Large intestine (tissue), 3 donors: ENCODE measurements around the gene ARHGEF18. TPM values are rescaled to one million over a fixed set of nuclear protein-coding genes. Genes with fewer than 3 reads are reported as not detected.
"Not testable (repeated sequence)": the region's sequence is repeated elsewhere in the genome, so short reads cannot be mapped to it uniquely, and the experiment has no call there.

Experiments
- DNase-seq, 2 donors: peaks; one replicate each; pipeline versions ENCODE4 v3.0.0 to v3.0.0-alpha.2; 2013
- H3K27ac ChIP-seq: one replicate; pipeline ENCODE4 v1.5.1; 2013; ENCODE audit warnings: low read length
- H3K27me3 ChIP-seq: 2 replicates; pipeline ENCODE4 v1.6.1; 2013; ENCODE audit warnings: low read length; ENCODE audit not compliant: control insufficient read depth, insufficient read depth
- H3K36me3 ChIP-seq: 2 replicates; pipeline ENCODE4 v1.6.1; 2013; ENCODE audit warnings: low read length; ENCODE audit not compliant: control insufficient read depth, insufficient read depth
- H3K4me1 ChIP-seq: one replicate; pipeline ENCODE4 v1.6.1; 2013; ENCODE audit warnings: low read length; ENCODE audit not compliant: control insufficient read depth, insufficient read depth
- H3K4me3 ChIP-seq: one replicate; pipeline ENCODE4 v1.5.1; 2013; ENCODE audit warnings: low read length
- H3K9me3 ChIP-seq: one replicate; pipeline ENCODE4 v1.6.1; 2013; ENCODE audit warnings: mild to moderate bottlenecking, low read depth, low read length, moderate library complexity; ENCODE audit not compliant: control insufficient read depth
- WGBS: methylation state at CpG from one replicate; pipeline ENCODE4 v1.1.5; 2013; ENCODE audit warnings: low lambda C conversion rate; ENCODE audit not compliant: insufficient coverage; 5-methylcytosine and 5-hydroxymethylcytosine counted together
- polyA plus RNA-seq: library from polyadenylated mRNA; unstranded; fragments of 120-200 nt; gene quantifications from one replicate; pipeline ENCODE4 v1.2.1, GENCODE V29; 2013

The ARHGEF18 gene
- polyA plus RNA-seq, 1 donor = 27.8 TPM

DNA sequence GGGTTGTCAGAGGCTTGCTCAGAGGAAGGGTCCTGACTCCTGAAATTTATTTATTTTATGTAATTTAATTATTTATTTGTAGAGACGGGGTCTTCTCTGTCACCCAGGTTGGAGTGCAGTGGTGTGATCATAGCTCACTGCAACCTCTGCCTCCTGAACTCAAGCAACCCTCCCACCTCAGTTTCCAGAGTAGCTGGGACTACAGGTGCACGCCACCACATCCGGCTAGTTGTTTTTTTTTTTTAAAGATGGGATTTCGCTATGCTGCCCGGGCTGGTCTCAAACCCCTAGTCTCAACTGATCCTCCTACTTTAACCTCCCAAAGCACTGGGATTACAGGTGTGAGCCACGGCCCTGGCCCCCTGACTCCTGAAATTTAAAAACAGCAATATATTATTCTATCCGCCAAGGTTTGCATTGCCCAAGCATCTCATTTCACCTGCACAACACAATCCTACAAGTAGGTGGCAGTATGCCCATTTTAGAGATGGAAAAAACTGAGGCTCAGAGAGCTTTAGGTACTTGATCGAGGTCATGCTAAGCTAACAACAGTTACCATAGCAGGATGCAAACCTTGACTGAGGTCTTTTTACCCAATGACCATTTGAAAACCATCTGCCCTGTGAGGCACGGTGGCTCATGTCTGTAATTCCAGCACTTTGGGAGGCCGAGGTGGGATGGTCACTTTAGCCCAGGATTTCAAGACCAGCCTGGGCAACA, 18.1 kb downstream of the ARHGEF18 start:
- Histone ChIP-seq H3K27ac (no peak overlapping the region), H3K4me3 (no peak overlapping the region), H3K36me3 (no peaks in the 10 kb centered on the region), H3K9me3 (no peaks in the 10 kb centered on the region), H3K27me3 (no peaks in the 10 kb centered on the region), H3K4me1 (no peaks in the 10 kb centered on the region)
- DNase-seq = no peak
- whole genome bisulfite sequencing = no CpG with 5 or more reads among the region's 10 CpGs

DNA sequence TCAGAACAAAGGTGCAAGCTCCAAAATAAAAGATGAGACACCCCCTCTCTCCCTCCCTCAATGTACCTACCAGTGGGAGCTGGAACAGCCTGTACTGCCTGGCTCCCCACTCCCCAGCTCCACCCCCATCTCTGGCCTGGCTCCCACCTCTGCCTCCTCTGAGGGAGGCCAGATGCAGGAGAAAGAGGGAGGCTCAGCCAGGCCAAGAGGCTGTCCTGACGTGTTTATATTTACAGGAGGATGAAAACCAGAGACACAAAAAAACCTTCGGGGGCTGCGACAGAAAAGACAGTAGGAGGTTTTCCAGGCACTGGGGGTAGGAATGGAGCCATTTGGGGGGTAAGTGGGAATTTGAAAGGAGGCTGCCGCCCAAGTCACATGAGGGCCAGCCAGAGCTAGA, 19.7 kb downstream of the ARHGEF18 start:
- peak; percentile 21 to 39 for DNase-seq
- Histone ChIP-seq H3K27ac (peak overlapping the region; percentile 63), H3K27me3 (no peaks in the 10 kb centered on the region), H3K4me3 (no peak overlapping the region), H3K36me3 (no peaks in the 10 kb centered on the region), H3K4me1 (no peaks in the 10 kb centered on the region), H3K9me3 (no peaks in the 10 kb centered on the region)
- 60% methylated on average over 1 of the region's 4 CpGs for WGBS

DNA sequence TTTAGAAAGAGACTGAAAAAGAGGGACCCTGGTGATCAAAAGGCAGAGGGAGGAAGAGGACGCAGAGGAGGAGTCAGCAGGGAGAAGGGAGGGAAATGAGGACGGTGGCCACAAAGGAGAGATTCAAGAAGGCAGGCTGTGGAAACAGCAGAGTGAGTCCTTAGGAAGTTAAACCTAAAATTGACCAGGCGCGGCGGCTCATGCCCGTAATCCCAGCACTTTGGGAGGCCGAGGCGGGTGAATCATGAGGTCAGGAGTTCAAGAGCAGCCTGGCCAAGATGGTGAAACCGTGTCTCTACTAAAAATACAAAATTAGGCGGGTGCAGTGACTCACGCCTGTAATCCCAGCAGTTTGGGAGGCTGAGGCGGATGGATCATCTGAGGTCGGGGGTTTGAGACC, 20.1 kb downstream of the ARHGEF18 start:
- H3K27ac ChIP-seq = peak overlapping the region; percentile 63
- H3K4me3 ChIP-seq, H3K4me1 ChIP-seq, H3K27me3 ChIP-seq, H3K9me3 ChIP-seq, H3K36me3 ChIP-seq, DNase-seq: not testable (repeated sequence)
- WGBS = no CpG with 5 or more reads among the region's 13 CpGs

DNA sequence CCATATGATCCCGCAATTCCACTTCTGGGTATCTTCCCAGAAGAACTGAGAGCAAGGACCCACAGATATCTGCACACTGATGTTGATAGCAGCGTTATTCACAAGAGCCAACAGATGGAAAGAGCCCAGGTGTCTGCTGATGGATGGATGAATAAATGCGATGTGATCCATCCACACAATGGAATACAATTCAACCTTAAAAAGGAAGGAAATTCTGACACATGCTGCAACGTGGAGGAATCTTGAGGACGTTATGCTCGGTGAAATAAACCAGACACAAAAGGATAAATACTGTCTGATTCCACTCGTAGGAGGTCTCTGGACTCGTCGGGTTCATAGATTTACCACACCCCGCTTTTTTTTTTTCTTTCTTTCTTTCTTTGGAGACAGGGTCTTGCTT, 21.8 kb downstream of the ARHGEF18 start:
- WGBS = 79% methylated on average over 4 of the region's 10 CpGs

DNA sequence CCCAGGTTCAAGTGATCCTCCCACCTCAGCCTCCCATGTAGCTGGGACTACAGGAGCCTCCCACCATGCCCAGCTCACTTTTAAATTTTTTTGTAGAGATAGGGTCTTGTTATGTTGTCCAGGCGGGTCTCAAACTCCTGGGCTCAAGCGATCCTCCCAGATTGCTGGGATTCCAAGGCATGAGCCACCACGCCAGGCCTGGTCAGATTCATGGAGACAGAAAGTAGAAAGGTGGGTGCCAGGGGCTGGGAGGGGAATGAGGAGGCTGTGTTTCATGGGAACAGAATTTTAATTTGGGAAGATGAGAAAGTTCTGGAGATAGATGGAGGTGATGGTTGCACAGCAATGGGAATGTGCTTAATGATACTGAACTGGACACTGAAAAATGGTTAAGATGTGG, 22.3 kb downstream of the ARHGEF18 start:
- Histone ChIP-seq H3K4me1 (no peaks in the 10 kb centered on the region), H3K36me3 (no peaks in the 10 kb centered on the region), H3K27ac (peak overlapping the region; percentile 53), H3K4me3 (no peak overlapping the region), H3K27me3 (no peaks in the 10 kb centered on the region), H3K9me3 (no peaks in the 10 kb centered on the region)
- no CpG with 5 or more reads among the region's 3 CpGs for WGBS
- no peak for DNase-seq

More for the DNA sequence above, 21.8 kb downstream of the ARHGEF18 start:
- H3K36me3 ChIP-seq = no peaks in the 10 kb centered on the region
- no peaks in the 10 kb centered on the region for H3K27me3 ChIP-seq
- DNase-seq = no peak
- peak overlapping the region; percentile 53 for H3K27ac ChIP-seq
- no peaks in the 10 kb centered on the region for H3K4me1 ChIP-seq
- H3K4me3 ChIP-seq = no peak overlapping the region
- H3K9me3 ChIP-seq = no peaks in the 10 kb centered on the region

DNA sequence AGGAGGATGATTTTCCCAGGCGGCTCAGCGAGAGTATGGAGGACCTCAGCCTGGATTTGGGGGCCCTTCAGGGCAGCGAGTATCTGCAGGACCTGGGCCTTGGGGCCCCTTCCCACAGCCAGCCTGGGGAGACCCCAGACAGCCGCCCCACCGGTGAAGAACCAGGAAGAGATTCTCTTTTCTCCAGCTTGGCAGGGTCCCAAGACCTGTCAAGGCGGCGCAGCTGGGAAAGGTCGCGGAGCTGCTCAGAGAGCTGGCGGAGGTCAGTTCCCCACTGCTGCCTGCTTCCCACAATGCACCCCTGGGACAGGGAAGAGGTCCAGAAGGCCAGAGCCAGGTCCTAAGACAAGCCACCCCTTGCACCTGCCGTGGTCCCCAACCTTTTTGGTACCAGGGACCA, 24.1 kb downstream of the ARHGEF18 start:
- H3K4me1 ChIP-seq = peaks cover 5% of the 10 kb centered on the region
- no peak overlapping the region for H3K27ac ChIP-seq
- H3K27me3 ChIP-seq = no peaks in the 10 kb centered on the region

DNA sequence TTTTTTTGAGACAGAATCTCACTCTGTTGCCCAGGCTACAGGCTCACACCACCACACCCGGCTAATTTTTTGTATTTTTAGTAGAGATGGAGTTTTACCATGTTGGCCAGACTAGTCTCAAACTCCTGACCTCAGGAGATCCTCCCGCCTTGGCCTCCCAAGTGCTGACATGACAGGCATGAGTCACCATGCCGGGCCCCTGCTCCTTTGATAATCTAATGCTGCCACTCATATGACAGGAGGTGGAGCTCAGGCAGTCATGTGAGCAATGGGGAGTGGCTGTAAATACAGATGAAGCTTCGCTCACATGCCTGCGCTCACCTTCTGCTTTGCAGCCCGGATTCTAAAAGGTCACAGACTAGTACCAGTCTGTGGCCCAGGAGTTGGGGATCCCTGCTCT, 25.1 kb downstream of the ARHGEF18 start:
- Histone ChIP-seq H3K4me1 (peaks cover 5% of the 10 kb centered on the region), H3K36me3 (peaks cover 4% of the 10 kb centered on the region), H3K27me3 (no peaks in the 10 kb centered on the region), H3K27ac (no peak overlapping the region), H3K9me3 (no peaks in the 10 kb centered on the region), H3K4me3 (no peak overlapping the region)
- peak in 1 of 2 donors; percentile 56 for DNase-seq
- no CpG with 5 or more reads among the region's 6 CpGs for WGBS

More for the DNA sequence above, 24.1 kb downstream of the ARHGEF18 start:
- Histone ChIP-seq H3K9me3 (no peaks in the 10 kb centered on the region), H3K36me3 (no peaks in the 10 kb centered on the region), H3K4me3 (no peak overlapping the region)
- no peak for DNase-seq
- WGBS = no CpG with 5 or more reads among the region's 11 CpGs

DNA sequence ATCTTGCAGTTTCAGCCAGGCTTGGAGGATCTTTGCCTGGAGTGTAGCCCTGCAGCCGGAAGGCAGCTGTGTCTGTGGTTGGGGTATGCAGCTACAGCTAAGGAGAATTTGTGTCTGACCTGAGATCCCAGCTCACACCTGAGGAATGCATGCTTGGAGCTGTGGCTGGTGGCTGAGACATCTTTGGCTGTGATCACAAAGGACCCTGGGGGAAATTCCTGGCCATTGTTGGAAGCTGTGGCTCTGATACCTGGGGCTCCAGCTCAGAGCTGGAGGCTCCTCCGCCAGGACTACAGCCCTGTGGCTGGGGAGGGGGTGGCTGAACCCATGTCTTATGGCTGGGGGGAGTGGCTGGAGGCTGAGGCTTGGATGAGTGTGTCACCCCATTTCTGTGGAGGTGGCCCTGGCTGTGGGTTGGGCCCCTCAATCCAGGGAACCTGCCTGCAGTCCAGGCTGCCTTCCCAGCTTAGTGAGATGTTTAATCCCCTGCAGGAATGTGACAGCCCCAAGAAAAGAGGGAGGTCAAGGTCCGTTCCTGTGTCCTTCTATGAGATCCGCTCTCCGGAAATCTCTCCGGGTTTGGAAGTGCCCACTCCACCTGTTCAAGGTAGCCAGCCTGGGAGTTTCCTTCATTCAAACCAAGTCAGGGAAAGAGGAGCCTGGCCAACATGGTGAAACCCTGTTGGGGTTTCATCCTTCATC, 27.6 kb downstream of the ARHGEF18 start:
- no peak overlapping the region for H3K27ac ChIP-seq
- no peaks in the 10 kb centered on the region for H3K9me3 ChIP-seq
- no CpG with 5 or more reads among the region's 6 CpGs for WGBS
- H3K36me3 ChIP-seq = peaks cover 4% of the 10 kb centered on the region
- H3K4me1 ChIP-seq = peaks cover 5% of the 10 kb centered on the region
- DNase-seq = no peak
- H3K27me3 ChIP-seq = no peaks in the 10 kb centered on the region
- H3K4me3 ChIP-seq = no peak overlapping the region

DNA sequence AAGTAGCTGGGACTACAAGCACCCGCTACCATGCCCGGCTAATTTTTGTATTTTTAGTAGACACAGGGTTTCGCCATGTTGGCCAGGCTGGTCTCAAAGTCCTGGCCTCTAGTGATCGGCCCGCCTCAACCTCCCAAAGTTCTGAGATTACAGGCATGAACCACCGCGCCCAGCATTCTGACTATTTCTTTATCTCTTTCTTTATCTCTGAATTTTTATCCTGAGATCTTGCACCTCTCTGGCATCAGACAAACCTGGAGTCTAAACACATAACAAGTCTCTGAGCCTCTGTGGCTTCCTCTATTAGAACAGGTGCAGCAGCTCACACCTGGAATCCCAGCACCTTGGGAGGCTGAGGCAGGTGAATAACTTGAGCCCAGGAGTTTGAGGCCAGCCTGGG, 28.5 kb downstream of the ARHGEF18 start:
- H3K36me3 ChIP-seq = peaks cover 4% of the 10 kb centered on the region
- H3K27ac ChIP-seq = no peak overlapping the region
- no peak for DNase-seq
- WGBS = 100% methylated on average over 2 of the region's 7 CpGs
- no peak overlapping the region for H3K4me3 ChIP-seq
- H3K9me3 ChIP-seq = no peaks in the 10 kb centered on the region
- H3K27me3 ChIP-seq = no peaks in the 10 kb centered on the region
- peaks cover 5% of the 10 kb centered on the region for H3K4me1 ChIP-seq

DNA sequence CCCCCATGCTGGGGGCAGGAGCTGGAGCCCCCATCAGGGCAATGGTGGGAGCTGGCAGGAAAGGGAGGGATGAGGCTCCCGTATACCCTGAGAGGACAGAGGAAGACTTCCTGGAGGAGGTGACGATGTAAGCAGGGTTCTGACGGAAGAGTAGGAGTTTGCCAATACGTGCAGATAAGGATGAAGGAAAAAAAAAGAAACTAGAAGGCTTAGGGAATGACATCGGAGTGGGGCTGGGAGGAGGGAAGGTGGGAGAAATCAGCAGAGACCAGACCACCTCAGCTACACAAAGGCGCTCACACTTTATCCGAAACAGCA, 32.3 kb downstream of the ARHGEF18 start:
- peaks cover 4% of the 10 kb centered on the region for H3K36me3 ChIP-seq
- no peak for DNase-seq
- H3K4me1 ChIP-seq = peaks cover 5% of the 10 kb centered on the region
- WGBS = 80% methylated on average over 2 of the region's 7 CpGs
- no peaks in the 10 kb centered on the region for H3K27me3 ChIP-seq
- H3K27ac ChIP-seq = no peak overlapping the region
- no peak overlapping the region for H3K4me3 ChIP-seq
- H3K9me3 ChIP-seq = no peaks in the 10 kb centered on the region

DNA sequence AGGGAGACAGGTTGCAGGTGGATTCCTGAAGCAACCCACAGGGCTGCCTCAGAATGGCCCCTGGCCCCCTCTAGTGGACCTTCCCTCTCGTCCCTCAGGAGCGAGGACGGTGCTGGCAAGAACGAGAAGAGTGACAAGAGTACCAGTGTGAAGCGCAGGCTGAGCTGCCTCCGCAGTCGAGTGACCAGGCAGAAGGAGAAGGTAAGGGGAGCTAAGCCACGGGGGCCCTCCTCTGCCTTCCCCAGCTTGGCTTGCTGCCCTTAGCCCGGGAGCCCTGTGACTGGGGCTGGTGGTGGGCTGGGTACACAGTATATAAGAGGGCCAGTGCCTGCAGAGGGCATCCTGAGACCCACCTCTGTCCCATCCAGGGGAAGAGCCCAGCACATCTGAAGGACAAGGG, 34.0 kb downstream of the ARHGEF18 start:
- H3K4me1 ChIP-seq = no peaks in the 10 kb centered on the region
- H3K4me3 ChIP-seq = no peak overlapping the region
- H3K27ac ChIP-seq = no peak overlapping the region
- peaks cover 4% of the 10 kb centered on the region for H3K36me3 ChIP-seq
- no peak for DNase-seq
- no peaks in the 10 kb centered on the region for H3K27me3 ChIP-seq
- H3K9me3 ChIP-seq = no peaks in the 10 kb centered on the region
- WGBS = 54% methylated on average over 4 of the region's 9 CpGs
